Astrocyte of the spinal cord (primary cell): ENCODE measurements around the gene SPNS2.

Source experiments
- DNase-seq: peaks from one replicate; pipeline ENCODE4 v3.0.0; 2011; ENCODE audit warnings: low read depth, low spot score
- H3K4me3 ChIP-seq: 2 replicates; pipeline ENCODE4 v1.5.1; 2011; ENCODE audit warnings: low read depth, mild to moderate bottlenecking, low read length, moderate library complexity
- in situ Hi-C: cut with HindIII; loops from 2 replicates; pipeline ENCODE4 v1.10.0; 2017; ENCODE audit warnings: low sequenced_read_pairs
- TF ChIP-seq, protein P1 (sequence below): IDR thresholded peaks from 2 replicates; pipeline ENCODE4 v1.5.1; 2012; ENCODE audit warnings: low read depth, mild to moderate bottlenecking, low read length, inconsistent platforms

The SPNS2 gene

DNA sequence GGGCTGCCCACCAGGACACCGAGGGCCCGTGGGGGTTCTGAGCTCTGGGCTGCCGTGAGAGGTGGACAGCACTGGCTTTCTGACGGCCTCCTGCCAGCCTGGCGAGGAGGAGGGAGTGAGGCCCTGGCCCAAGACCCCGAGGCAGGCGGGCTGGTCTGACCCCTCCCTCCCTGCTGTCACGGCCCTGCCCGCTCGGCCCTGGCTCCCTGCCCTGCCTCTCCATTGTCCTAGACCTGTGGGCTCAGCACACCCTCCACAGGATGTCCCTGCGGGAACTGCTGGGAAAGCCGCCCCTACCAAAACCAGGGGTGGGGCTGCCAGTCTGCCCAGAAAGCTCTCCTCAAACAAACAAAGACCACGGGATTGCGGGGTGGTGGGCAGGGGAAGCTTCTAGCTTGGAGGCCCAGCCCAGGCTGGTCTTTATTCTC, 20.7 kb downstream of the SPNS2 start:
- DNase-seq = no peak
- no peak overlapping the region for H3K4me3 ChIP-seq
- TF ChIP-seq, protein P1, sequence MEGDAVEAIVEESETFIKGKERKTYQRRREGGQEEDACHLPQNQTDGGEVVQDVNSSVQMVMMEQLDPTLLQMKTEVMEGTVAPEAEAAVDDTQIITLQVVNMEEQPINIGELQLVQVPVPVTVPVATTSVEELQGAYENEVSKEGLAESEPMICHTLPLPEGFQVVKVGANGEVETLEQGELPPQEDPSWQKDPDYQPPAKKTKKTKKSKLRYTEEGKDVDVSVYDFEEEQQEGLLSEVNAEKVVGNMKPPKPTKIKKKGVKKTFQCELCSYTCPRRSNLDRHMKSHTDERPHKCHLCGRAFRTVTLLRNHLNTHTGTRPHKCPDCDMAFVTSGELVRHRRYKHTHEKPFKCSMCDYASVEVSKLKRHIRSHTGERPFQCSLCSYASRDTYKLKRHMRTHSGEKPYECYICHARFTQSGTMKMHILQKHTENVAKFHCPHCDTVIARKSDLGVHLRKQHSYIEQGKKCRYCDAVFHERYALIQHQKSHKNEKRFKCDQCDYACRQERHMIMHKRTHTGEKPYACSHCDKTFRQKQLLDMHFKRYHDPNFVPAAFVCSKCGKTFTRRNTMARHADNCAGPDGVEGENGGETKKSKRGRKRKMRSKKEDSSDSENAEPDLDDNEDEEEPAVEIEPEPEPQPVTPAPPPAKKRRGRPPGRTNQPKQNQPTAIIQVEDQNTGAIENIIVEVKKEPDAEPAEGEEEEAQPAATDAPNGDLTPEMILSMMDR = no peak
- in situ Hi-C loops = no loop called here

DNA sequence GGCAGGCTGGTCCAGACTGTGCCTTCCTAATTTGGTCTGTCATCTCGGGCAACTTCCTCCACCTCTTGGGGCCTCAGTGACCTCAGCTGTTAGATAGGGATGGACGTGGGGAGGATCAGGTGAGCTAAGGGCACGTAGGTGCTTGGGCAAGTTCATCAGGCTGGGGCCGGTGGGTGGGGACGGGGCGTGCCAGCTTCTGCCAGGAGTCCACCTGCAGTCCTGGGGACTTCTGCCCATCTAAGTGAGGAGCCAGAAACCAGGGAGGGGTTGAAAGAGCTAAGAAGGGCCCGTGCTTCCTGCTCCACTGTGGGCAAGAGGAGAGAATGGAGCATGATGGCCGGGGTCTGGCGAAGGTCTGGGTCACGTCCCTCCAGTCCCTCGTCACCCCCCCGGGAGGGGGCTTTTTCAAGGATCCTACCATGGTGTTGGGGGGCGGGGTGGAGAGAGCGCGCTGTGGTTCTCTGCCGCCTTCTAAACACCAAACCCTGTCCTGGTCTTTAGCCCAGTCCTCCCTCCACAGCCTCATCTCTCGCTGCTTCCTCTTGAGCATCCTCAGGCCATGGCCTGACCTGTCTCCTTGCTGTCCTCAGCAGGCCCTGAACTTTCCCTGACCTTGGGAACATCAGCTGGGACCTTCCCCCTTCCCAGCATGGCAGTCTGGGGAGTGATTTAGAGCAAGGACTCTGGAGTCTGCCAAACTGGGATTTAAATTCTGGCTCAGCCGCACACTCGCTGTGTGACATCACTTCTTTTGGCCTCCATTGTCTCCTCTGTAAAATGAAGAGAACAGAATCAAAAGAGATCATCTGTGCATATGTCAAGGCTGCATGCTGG, 21.6 kb downstream of the SPNS2 start:
- in situ Hi-C loops = no loop called here
- DNase-seq = no peak
- TF ChIP-seq, protein P1 = no peak

DNA sequence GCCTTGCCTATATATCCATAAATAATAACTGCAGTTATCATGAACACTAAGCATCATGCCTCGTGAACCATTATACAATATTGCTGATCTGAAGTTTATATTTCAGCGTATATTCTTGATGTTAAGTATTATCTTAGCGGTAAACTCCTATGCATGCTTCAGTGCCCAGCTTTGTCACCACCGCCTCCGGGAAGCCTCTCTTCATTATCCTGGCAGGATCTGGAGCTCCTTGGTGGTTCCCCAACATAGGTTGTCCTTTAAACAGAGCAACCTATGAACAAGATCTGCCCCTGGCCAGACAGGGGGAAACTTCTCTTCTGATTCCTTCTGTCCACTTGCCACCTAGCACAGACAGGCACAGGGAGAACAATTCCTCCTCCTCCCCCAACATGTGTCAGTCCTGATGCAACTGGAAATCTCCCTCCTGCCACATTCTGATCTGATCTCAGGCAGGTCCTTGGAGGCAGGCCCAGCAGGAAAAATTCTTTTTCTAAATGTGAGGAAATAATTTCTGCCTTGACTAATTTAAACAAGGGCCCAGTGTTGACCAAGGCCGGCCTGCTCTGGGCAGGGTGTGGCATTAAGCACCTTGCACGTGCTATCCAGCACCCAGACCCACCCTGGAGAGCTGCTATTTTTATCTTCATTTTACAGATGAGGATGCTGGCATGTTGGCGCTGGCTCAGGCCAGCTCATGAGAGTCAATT, 22.4 kb downstream of the SPNS2 start:
- in situ Hi-C loops = no loop called here
- no peak for DNase-seq
- H3K4me3 ChIP-seq = no peak overlapping the region
- TF ChIP-seq, protein P1 = no peak

More for the DNA sequence above, 21.6 kb downstream of the SPNS2 start:
- H3K4me3 ChIP-seq = no peak overlapping the region

DNA sequence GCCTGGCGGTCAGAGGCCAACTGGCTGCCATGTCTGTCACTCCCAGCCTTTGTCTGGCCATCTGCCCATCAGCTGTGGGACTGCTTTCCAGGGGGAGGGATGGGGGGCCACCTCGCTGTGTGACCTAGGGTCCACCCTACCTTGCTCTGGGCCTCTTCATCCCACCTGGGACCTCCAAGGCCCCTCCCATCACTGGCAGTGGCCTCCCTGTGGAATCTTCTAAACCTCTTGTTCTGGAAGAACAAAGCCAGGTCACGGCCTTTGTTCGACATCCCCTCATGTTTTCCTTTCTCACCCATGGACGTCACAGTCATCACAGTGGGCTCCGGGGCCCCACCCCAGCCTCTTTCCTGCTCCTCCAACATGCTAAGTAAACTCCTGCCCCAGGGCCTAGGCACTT, 24.0 kb downstream of the SPNS2 start:
- H3K4me3 ChIP-seq = no peak overlapping the region
- TF ChIP-seq, protein P1 = no peak
- DNase-seq = no peak
- in situ Hi-C loops = no loop called here

DNA sequence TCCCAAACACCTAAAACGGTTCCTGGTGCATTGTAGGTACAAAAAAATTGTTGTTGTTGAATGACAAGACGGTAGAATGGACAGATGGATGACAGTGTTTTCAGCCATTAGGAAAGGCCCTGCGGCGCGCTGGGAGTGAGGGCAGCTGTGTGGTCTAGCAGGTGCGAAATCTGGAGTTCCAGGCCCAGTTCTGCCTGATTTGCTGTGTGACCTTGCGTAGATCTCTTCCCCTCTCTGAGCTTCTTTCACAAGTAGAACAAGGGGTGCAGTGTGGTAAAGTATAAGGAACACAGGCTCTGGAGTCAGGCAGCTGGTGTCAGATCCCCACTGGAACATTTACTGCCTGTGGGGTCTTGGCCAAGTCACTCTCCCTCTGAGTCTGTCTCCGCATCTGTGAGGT, 25.3 kb downstream of the SPNS2 start:
- no peak overlapping the region for H3K4me3 ChIP-seq
- TF ChIP-seq, protein P1 = no peak
- DNase-seq = no peak
- in situ Hi-C loops = no loop called here

DNA sequence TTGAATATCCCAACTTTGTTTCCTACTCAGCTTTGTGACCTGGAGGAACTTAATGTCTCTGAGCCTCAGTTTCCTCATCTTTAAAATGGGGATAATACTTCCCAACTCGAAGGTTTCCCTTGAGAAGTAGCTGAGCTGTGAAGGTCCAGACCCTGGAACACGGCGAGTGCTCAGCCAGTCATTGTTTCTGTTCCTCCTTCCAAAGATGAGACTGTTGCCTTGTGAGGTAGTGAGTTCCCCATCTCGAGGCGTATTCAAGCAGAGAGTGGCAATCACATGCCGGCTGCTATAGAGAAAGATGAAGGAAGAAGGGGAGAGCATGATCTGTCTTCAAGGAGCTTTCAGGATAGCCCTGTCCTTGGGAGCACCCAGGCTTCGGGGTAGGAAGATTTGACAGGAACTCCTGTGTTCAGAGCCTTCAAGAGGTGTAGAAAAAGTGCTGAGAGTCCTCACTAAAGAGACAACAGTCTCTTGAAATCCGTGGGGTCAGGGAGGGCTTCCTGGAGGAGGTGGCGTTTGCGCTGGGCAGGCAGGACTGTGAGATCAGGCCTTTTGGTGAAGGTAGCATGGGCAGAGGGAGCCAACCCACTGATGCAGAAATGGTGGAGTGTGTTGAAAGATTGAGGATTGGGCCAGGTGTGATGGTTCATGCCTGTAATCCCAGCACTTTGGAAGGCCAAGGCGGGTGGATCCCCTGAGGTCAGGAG, 27.2 kb downstream of the SPNS2 start:
- in situ Hi-C loops = no loop called here
- no peak overlapping the region for H3K4me3 ChIP-seq
- DNase-seq = no peak
- TF ChIP-seq, protein P1 = no peak
